ENCODE measurements around the gene ARHGAP27.
"Not testable (repeated sequence)": the region's sequence is repeated elsewhere in the genome, so short reads cannot be mapped to it uniquely, and the experiment has no call there.

The ARHGAP27 gene

DNA sequence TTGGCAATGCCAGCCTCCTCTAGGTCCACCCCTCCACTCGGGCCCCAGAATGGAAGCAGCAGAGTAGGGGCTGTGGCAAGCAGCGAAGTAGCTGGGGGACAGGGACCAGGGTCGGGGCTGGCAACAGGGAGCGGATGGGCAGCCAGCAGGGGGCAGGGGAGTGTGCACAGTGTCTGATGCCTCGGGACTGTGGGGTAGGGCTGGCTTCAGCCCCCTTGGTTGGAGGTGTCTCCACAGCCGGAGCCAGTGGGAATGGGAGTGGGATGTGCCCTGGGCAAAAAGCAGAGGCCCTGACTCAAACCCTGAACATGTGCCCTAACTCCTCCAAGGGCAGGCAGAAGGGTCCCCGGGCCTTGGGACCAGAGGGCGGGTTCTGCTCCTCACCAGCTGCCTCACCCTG is 18.5 kb upstream of the ARHGAP27 start:
- no peak for DNase-seq (ENCODE audit: low read depth)
- H3K4me3 ChIP-seq (ENCODE audit: low read depth, low read length), result no peak overlapping the region
- TF ChIP-seq, protein P1, sequence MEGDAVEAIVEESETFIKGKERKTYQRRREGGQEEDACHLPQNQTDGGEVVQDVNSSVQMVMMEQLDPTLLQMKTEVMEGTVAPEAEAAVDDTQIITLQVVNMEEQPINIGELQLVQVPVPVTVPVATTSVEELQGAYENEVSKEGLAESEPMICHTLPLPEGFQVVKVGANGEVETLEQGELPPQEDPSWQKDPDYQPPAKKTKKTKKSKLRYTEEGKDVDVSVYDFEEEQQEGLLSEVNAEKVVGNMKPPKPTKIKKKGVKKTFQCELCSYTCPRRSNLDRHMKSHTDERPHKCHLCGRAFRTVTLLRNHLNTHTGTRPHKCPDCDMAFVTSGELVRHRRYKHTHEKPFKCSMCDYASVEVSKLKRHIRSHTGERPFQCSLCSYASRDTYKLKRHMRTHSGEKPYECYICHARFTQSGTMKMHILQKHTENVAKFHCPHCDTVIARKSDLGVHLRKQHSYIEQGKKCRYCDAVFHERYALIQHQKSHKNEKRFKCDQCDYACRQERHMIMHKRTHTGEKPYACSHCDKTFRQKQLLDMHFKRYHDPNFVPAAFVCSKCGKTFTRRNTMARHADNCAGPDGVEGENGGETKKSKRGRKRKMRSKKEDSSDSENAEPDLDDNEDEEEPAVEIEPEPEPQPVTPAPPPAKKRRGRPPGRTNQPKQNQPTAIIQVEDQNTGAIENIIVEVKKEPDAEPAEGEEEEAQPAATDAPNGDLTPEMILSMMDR (IDR thresholded peaks at IDR 0.05; ENCODE audit: low read depth, low read length, missing control alignments), result no peak
- in situ Hi-C loops (cut with HindIII; ENCODE audit: low sequenced_read_pairs), result no loop called here

DNA sequence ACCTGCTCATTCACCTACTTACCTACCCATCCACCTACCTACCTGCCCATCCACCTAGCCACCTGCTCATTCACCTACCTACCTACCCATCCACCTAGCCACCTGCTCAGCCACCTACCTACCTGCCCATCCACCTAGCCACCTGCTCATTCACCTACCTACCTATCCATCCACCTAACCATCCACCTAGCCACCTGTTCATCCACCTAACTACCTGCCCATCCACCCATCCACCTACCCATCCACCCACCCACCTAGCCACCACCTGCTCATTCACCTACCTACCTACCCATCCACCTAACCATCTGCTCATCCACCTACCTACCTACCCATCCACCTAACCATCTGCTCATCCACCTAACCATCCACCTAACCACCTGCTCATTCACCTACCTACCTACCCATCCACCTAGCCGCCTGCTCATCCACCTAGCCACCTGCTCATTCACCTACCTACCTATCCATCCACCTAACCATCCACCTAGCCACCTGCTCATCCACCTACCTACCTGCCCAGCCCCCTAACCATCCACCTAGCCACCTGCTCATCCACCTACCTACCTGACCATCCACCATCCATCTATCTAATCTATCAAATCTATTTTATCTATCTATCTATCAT is 17.1 kb upstream of the ARHGAP27 start:
- in situ Hi-C loops (cut with HindIII; ENCODE audit: low sequenced_read_pairs); H3K4me3 ChIP-seq (ENCODE audit: low read depth, low read length); DNase-seq (ENCODE audit: low read depth): not testable (repeated sequence)

DNA sequence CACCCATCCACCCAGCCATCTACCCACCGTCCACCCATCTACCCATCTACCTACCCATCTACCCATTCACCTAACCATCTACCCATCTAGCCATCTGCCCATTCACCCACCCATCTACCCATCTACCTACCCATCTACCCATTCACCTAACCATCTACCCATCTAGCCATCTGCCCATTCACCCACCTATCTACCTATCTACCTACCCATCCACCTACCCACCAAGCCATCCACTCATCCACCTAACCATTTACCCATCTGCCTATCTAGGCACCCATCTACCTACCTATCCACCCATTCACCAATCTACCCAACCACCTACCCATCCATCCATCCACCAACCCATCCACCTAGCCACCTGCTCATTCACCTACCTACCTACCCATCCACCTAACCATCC is 16.6 kb upstream of the ARHGAP27 start:
- H3K4me3 ChIP-seq (ENCODE audit: low read depth, low read length); DNase-seq (ENCODE audit: low read depth); in situ Hi-C loops (cut with HindIII; ENCODE audit: low sequenced_read_pairs): not testable (repeated sequence)

DNA sequence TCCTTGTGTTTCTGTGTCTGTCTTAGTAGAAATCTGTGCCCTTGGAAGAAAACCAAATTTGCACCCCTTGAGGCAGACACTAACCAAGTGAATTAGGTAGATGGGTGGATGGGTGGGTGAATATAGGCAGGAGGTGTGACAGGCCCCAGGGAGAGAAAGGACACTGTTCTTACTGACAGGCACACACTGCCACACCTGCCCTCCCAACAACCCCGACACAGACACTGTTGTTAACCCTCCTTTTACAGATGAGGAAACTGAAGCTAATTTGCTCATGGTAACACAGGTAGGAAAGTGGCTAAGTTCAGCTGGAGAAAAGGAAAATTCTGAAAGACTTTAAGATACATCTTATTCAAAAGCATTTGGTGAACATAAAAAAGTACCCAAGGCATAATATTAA is 15.8 kb upstream of the ARHGAP27 start:
- DNase-seq (ENCODE audit: low read depth); H3K4me3 ChIP-seq (ENCODE audit: low read depth, low read length); in situ Hi-C loops (cut with HindIII; ENCODE audit: low sequenced_read_pairs): not testable (repeated sequence)

DNA sequence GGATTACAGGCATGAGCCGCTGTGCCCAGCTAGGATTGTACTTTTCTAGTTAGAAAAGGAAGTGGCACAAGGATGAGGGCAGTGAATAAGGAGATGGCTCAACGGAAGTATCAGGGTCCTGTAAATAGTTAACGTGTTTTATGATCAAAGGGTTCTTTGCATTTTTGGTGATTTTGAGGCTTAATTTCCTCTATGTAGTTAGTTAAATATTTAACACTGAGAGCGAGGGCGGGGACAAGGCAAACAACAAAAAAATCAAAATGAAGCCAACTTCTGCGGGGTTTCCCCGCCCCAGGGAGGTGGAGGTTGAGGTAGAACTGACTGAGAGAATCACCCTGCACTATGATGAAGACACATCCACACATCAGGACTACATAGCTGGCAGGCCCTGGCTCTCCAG is 15.4 kb upstream of the ARHGAP27 start:
- H3K4me3 ChIP-seq (ENCODE audit: low read depth, low read length); in situ Hi-C loops (cut with HindIII; ENCODE audit: low sequenced_read_pairs); DNase-seq (ENCODE audit: low read depth): not testable (repeated sequence)

DNA sequence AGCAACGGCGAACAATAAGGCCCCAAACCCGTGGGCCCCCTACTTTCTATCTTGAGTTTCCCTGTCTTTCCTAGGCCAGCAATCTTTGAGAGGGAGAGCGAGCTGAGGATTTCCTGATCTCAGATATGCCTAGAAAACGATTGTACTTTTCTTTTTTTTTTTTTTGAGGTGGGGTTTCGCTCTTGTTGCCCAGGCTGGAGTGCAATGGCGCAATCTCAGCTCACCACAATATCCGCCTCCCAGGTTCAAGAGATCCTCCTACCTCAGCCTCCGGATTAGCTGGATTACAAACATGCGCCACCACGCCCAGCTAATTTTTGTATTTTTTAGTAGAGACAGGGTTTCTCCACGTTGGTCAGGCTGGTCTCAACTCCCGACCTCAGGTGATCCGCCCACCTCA is 15.0 kb upstream of the ARHGAP27 start:
- in situ Hi-C loops (cut with HindIII; ENCODE audit: low sequenced_read_pairs); DNase-seq (ENCODE audit: low read depth); H3K4me3 ChIP-seq (ENCODE audit: low read depth, low read length): not testable (repeated sequence)

DNA sequence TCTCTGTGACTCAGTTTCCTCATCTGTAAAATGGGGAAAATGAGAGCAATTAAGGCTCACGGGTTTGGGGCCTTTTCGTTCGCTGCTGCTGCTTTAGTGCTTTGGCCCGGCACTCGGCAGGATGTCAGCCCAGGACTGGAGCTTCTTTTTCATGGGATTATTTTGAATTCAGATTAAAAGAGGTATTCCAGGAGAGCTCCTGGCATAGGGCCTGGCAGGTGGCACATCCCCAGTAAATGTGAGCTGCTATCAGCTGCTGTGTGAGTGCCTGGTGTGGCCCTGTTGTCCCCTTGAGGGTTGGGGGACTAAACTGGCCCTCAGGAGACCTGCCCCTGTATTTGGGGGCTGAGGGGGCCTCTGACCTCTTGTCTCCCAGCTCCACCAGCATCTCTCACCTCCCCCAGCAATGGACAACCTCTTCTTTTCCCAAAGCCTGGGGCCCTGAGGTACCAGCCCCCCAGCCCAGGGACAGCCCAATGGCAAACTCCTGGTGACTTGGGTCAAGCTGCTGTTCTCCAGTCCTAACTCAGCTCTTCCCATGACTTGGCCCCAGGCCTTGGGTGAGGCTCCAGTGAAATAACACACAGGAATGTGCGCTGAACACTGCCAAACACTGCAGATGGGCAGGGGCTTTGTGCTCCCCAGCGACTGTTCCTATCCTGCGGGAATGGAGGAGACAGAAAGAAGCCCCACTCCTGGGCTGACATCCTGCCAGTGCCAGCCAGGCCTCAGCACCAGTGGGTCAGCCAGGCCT is 14.4 kb upstream of the ARHGAP27 start:
- H3K4me3 ChIP-seq (ENCODE audit: low read depth, low read length); DNase-seq (ENCODE audit: low read depth); in situ Hi-C loops (cut with HindIII; ENCODE audit: low sequenced_read_pairs): not testable (repeated sequence)

DNA sequence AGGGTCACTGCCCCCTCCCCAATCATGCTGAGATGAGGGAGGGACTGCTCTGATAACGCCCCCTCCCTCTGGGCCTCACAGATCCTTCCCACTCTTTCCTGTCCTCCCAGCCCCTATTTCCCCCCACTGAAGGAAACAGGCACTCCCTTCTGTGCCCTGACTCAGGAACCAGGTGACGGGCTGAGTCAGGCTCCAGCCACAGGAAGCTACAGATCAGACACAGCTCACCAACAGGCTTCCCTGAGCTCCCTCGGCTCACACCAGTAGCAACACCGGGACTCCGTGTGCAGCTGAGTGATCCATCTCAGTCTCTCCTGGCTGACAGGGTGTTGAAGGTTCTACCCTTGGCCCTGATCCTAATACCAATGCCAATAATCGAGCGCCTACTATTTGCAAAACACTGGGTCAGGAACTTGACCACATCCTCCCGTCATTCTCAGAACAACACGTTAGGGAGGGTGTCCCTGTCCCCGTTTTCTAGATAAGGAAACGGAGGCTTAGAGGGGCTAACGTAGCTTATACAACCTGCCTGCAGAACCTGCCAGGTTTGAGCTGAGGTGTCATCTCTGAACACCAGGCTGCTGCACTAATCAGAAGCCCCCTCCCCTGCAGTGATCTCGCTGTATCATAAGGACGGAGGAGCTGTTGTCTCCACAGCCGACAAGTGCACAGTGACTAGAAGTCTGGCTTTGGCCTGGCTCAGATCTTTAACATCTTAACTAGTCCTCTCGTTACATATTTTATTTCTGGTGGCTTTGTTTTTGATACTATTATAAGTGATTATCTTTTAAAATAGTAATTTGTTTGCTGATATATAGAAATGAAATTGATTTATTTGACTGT is 13.5 kb upstream of the ARHGAP27 start:
- peak; percentile 31 for DNase-seq (ENCODE audit: low read depth)
- in situ Hi-C loops (cut with HindIII; ENCODE audit: low sequenced_read_pairs); H3K4me3 ChIP-seq (ENCODE audit: low read depth, low read length): not testable (repeated sequence)

DNA sequence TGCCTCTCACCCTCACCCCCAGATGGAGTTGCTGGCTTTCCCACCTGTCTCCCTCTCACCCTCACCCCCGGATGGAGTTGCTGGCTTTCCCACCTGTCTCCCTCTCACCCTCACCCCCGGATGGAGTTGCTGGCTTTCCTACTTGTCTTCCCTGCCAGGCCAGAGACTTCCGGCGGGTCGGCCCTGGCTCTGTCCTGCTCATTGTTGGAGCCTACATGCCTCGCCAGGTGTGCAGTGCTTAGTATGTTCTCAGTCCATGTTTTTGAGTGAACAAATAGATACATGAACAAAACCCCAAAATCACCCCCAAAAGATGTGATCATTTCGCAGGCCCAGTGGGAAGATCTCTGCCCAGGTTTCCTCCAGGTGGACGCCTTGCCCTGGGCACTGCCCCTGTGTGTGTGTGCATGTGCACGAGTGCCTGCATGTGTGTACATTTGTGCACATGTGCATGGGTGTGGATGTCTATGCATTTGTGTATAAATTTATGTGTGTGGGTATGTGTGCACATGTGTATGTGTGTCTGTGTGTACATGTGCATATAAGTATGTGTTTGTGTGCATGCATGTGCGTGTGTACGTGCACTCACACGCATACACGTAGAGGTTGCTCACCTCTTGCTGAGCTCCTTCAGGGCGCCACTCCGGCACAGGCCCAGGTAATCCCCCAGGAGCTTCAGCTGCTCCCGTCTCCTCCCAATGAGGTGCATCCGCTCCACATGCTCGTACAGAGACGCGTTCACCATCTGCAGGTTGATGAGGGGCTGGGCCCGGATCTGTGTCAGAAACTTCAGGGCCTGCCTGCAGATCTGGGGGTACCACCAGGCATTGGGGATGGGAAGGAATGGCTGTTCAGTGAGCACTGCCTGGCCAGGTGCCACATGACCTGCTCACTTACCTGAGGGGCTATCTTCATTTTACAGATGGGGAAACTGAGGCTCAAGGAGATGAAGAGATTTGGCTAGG is 12.5 kb upstream of the ARHGAP27 start:
- in situ Hi-C loops (cut with HindIII; ENCODE audit: low sequenced_read_pairs); DNase-seq (ENCODE audit: low read depth); H3K4me3 ChIP-seq (ENCODE audit: low read depth, low read length): not testable (repeated sequence)

DNA sequence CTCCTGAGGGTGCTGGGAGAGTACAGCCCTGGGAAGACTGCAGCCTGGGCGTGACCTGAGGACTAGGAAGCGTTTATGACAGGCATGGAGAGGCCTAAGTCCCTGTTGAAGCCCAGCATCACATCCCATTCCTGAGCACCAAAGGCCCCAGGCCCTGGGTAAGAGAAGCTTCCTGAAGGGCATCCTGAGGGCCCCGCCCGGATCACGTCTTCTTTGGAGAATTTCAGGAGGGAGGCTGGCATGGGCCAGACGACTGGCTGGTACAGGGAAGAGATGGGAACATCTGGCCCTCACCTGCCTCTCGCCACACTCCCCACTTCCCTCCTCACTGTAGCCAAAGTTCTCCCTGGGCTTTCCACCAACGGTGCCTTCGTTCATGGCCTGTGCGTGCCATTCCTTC is 11.6 kb upstream of the ARHGAP27 start:
- in situ Hi-C loops (cut with HindIII; ENCODE audit: low sequenced_read_pairs), result not testable (repeated sequence)

DNA sequence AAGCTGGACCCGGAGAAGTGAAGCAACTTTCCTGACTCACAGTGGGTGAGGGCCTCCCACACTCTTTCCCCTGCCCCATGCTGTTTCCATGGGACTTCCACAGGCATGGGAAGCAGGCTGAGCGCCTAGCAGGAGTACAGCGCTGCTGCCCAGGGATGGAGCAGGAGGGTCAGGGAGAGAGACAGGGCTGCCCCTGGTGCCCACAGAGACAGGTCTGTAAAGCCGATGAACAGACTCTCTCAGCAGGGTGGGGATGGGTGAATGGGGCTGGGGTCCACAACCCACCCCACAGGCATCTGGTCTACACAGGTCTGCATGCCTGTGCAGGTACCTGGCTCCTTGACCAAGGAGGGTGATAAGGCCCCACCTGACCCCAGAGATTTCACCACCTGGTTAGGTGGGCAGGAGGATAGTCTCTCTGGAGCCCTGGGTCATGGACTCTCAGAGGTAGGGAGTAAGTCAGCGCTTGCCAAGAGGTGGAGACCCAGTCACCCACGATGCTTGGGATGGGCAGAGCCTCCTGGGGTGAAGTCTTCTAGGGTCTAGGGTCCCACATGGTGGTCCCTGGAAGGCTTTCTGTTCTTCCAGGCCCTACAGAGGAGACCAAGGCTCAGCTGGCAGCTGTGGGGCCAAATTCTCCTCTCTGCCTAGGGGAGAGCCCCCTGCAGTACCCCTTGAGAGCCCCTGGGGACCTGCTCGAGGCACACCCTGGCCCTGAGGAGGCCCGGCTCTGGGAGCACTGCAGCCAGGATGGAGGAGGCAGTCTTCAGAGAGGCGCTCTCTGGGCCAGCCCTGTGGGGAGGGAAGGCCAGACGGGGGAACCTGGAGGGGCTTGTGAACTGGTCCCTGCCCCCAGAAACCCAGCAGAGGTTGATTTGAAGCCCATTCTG is 10.9 kb upstream of the ARHGAP27 start:
- H3K4me3 ChIP-seq (ENCODE audit: low read depth, low read length); DNase-seq (ENCODE audit: low read depth); in situ Hi-C loops (cut with HindIII; ENCODE audit: low sequenced_read_pairs): not testable (repeated sequence)

More for the DNA sequence above, 11.6 kb upstream of the ARHGAP27 start:
- not testable (repeated sequence) for H3K4me3 ChIP-seq (ENCODE audit: low read depth, low read length); DNase-seq (ENCODE audit: low read depth)

Measured in astrocyte of the cerebellum (primary cell).